Liver (tissue), 3 donors: ENCODE results near the gene MDGA2.

ENCODE experiments used
- CTCF ChIP-seq: fragments of 150-350 bp; IDR thresholded peaks from 2 replicates; pipeline ENCODE4 v1.5.1; 2017; ENCODE audit warnings: improper control_type of control experiment, low read depth, low read length; ENCODE audit not compliant: missing input control
- SP1 ChIP-seq: IDR thresholded peaks from 2 replicates; pipeline ENCODE4 v1.6.1; 2018; ENCODE audit warnings: antibody characterized with exemption, mild to moderate bottlenecking
- donor health status: healthy.
- donor health status: healthy.

DNA sequence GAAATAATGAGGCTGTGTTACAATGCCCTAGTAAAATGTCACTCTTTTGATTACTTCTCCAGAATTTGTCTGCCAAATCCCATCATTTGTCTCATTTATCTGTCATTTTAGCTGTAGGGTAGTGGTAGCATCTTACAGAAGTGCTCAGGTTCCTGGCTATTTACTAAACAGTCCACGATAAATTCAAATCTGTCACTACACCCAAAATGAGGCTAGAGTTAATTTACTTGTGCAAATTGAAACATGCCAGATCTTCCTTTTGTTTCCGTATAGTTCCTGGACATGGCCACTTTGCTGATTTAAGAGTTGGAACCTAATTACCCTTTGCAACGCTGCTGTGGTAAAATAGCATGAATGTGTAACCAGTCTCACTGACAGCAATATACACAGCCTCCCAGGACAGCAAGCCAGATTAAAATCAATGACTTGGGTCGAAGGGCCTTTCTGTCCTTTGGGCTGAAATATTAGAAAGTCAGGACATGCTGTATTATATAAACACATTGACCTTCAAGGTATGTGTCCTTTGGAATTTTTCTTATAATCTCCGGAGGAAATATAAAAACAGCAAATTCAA lies 485.4 kb downstream of the MDGA2 start:
- TF ChIP-seq CTCF (no peak), SP1 (no peak)
